GM12878 (cell line): ENCODE data around the gene CGREF1. TPM values are rescaled to one million over a fixed set of nuclear protein-coding genes. Genes with fewer than 3 reads are reported as not detected.

Experiments
- ATAC-seq: fragments of 200-7000 bp; cut with Tn5 transposase; 3 replicates; pipeline ENCODE4 v1.9.1; 2020; ENCODE audit warnings: mild to moderate bottlenecking, moderate library complexity
- BruUV-seq: library from RNA; stranded (reverse); fragments of 400-500 nt; replicated peaks from 2 replicates; lab custom pipeline; 2021; lab: Mats Ljungman, UMichigan
- CTCF ChIA-PET: fragments of 300-600 bp; sonication (Branson Sonifier 250); formaldehyde crosslinking; extraction: SDS; loops from one replicate; lab custom pipeline; 2021; ENCODE audit warnings: inconsistent platforms; lab: Yijun Ruan, JAX
- POLR2A ChIA-PET: fragments of 350-600 bp; formaldehyde crosslinking; extraction: SDS; loops from one replicate; lab custom pipeline; 2021; ENCODE audit warnings: inconsistent platforms; lab: Charles Lee
- RAD21 ChIA-PET: fragments of 300-600 bp; sonication (Branson Sonifier 250); formaldehyde crosslinking; loops from one replicate; lab custom pipeline; 2023; ENCODE audit warnings: antibody characterized with exemption; ENCODE audit not compliant: unreplicated experiment; lab: Charles Lee
- SMC1A ChIA-PET: fragments of 300-600 bp; sonication (Branson Sonifier 250); formaldehyde crosslinking; loops from one replicate; lab custom pipeline; 2023; ENCODE audit not compliant: unreplicated experiment, uncharacterized antibody; lab: Charles Lee
- DNase-seq: peaks from one replicate; pipeline ENCODE4 v3.0.0-alpha.2; 2011; ENCODE audit warnings: low read depth, low spot score
- FAIRE-seq: peaks from 3 replicates; lab custom pipeline; 2011; peaks lifted over from hg19 to GRCh38; lab: Jason Lieb, UNC
- H2AFZ ChIP-seq: 2 replicates; pipeline ENCODE4 v1.6.0; 2011; ENCODE audit warnings: low read depth, low read length, control low read depth; ENCODE audit not compliant: control insufficient read depth
- H3K27ac ChIP-seq: 2 replicates; pipeline ENCODE4 v1.5.1; 2011; ENCODE audit warnings: control low read depth; ENCODE audit not compliant: control insufficient read depth, insufficient read depth
- H3K27me3 ChIP-seq, 2 experiments: replicated peaks in 1 of 2; 2 replicates each; pipeline versions ENCODE4 v1.6.0 to v1.6.1; 2011; ENCODE audit warnings: low read length in 1 of 2; ENCODE audit not compliant: control insufficient read depth in 2 of 2, insufficient read depth in 2 of 2
- H3K36me3 ChIP-seq, 2 experiments: 2 replicates each; pipeline ENCODE4 v1.5.1; 2011; ENCODE audit warnings: low read length in 1 of 2; ENCODE audit not compliant: control insufficient read depth in 2 of 2, insufficient read depth in 2 of 2
- H3K4me1 ChIP-seq: 2 replicates; pipeline ENCODE4 v1.6.1; 2011; ENCODE audit warnings: mild to moderate bottlenecking, low read length, moderate library complexity, mixed read lengths; ENCODE audit not compliant: control insufficient read depth, insufficient read depth
- H3K4me2 ChIP-seq: 2 replicates; pipeline ENCODE4 v1.6.0; 2011; ENCODE audit warnings: control low read depth; ENCODE audit not compliant: control insufficient read depth, insufficient read depth
- H3K4me3 ChIP-seq: fragments of 200-600 bp; sonication (generic); 2 replicates; pipeline ENCODE4 v1.5.1; 2016
- H3K79me2 ChIP-seq: 2 replicates; pipeline ENCODE4 v1.6.0; 2011; ENCODE audit warnings: low read length; ENCODE audit not compliant: control insufficient read depth, insufficient read depth
- H3K9ac ChIP-seq: 2 replicates; pipeline ENCODE4 v1.8.0; 2011; ENCODE audit warnings: low read length, control low read depth, mixed read lengths; ENCODE audit not compliant: control insufficient read depth, insufficient read depth
- H3K9me3 ChIP-seq: replicated peaks from 3 replicates; pipeline ENCODE4 v1.5.1; 2011; ENCODE audit warnings: mild to moderate bottlenecking, low read length; ENCODE audit not compliant: control insufficient read depth, insufficient read depth
- H4K20me1 ChIP-seq: 2 replicates; pipeline ENCODE4 v1.6.0; 2011; ENCODE audit not compliant: control insufficient read depth, insufficient read depth
- ATF7 ChIP-seq: fragments of 450-650 bp; IDR thresholded peaks from 2 replicates; pipeline ENCODE4 v1.6.1; 2016; ENCODE audit warnings: low read depth, mild to moderate bottlenecking
- BMI1 ChIP-seq: fragments of 450-650 bp; IDR thresholded peaks from 2 replicates; pipeline ENCODE4 v1.6.1; 2016; ENCODE audit warnings: mild to moderate bottlenecking, moderate library complexity, borderline replicate concordance
- CBX3 ChIP-seq: fragments of 200-600 bp; sonication (generic); IDR thresholded peaks from 2 replicates; pipeline ENCODE4 v1.6.1; 2016; ENCODE audit warnings: low read depth, borderline replicate concordance
- CBX5 ChIP-seq: sonication (generic); IDR thresholded peaks from 2 replicates; pipeline ENCODE4 v1.6.1; 2016; ENCODE audit warnings: low read depth, moderate library complexity, mild to moderate bottlenecking, inconsistent platforms
- DPF2 ChIP-seq: fragments of 450-650 bp; IDR thresholded peaks from 2 replicates; pipeline ENCODE4 v1.6.1; 2017; ENCODE audit warnings: mild to moderate bottlenecking
- EZH2 ChIP-seq: IDR thresholded peaks from 2 replicates; pipeline ENCODE4 v1.6.1; 2012; ENCODE audit warnings: low read depth, mild to moderate bottlenecking, control low read depth, inconsistent platforms, low read length, borderline replicate concordance; ENCODE audit not compliant: control insufficient read depth
- FOXM1 ChIP-seq: IDR thresholded peaks from 2 replicates; pipeline ENCODE4 v1.6.1; 2012; ENCODE audit warnings: low read depth, mild to moderate bottlenecking, inconsistent platforms, low read length, moderate library complexity
- HCFC1 ChIP-seq: fragments of 150-350 bp; IDR thresholded peaks from 2 replicates; pipeline ENCODE4 v1.6.1; 2014; ENCODE audit warnings: low read length
- NFYB ChIP-seq: IDR thresholded peaks from 2 replicates; pipeline ENCODE4 v1.6.1; 2011; ENCODE audit warnings: low read depth, mild to moderate bottlenecking, low read length, improper control_type of control experiment, moderate library complexity; ENCODE audit not compliant: insufficient read depth
- PKNOX1 ChIP-seq: fragments of 450-650 bp; IDR thresholded peaks from 2 replicates; pipeline ENCODE4 v1.6.1; 2016; ENCODE audit warnings: mild to moderate bottlenecking
- RB1 ChIP-seq: fragments of 450-650 bp; formaldehyde crosslinking; IDR thresholded peaks from 2 replicates; pipeline ENCODE4 v1.6.1; 2017; ENCODE audit warnings: mild to moderate bottlenecking, borderline replicate concordance
- RBBP5 ChIP-seq: fragments of 200-600 bp; sonication (generic); conservative IDR thresholded peaks from 2 replicates; pipeline ENCODE4 v1.6.1; 2016
- RUNX3 ChIP-seq: IDR thresholded peaks from 2 replicates; pipeline ENCODE4 v1.6.1; 2012; ENCODE audit warnings: low read length, inconsistent platforms
- SIX5 ChIP-seq: IDR thresholded peaks from 2 replicates; pipeline ENCODE4 v1.6.1; 2011; ENCODE audit warnings: mild to moderate bottlenecking, low read depth, low read length, moderate library complexity; ENCODE audit not compliant: severe bottlenecking
- STAT1 ChIP-seq: fragments of 450-650 bp; conservative IDR thresholded peaks from 2 replicates; pipeline ENCODE4 v1.6.1; 2014; ENCODE audit warnings: antibody characterized with exemption, mild to moderate bottlenecking
- USF1 ChIP-seq: IDR thresholded peaks from 2 replicates; pipeline ENCODE4 v1.6.1; 2011; ENCODE audit warnings: borderline replicate concordance, low read depth, mild to moderate bottlenecking, moderate library complexity, mixed read lengths, low read length; ENCODE audit not compliant: insufficient read depth; ENCODE audit errors: extremely low read length
- WRNIP1 ChIP-seq: IDR thresholded peaks from 2 replicates; pipeline ENCODE4 v1.6.1; 2011; ENCODE audit warnings: low read depth, low read length, improper control_type of control experiment, borderline replicate concordance
- YBX1 ChIP-seq: fragments of 450-650 bp; IDR thresholded peaks from 2 replicates; pipeline ENCODE4 v1.6.1; 2016; ENCODE audit warnings: antibody characterized with exemption
- ZNF274 ChIP-seq: IDR thresholded peaks from one replicate; pipeline ENCODE4 v1.8.0; 2011; ENCODE audit not compliant: insufficient read length, insufficient read depth
- WGBS: methylation state at CpG from one replicate; pipeline ENCODE4 v1.1.6; 2016; ENCODE audit warnings: low lambda C conversion rate; ENCODE audit not compliant: insufficient replicate concordance, insufficient coverage; ENCODE audit errors: missing lambda C conversion rate; 5-methylcytosine and 5-hydroxymethylcytosine counted together
- in situ Hi-C: fragments of 300-500 bp; cut with MboI; formaldehyde crosslinking; loops from 9 replicates; pipeline ENCODE4 v1.14.3; 2018; ENCODE audit warnings: mixed read lengths
- intact Hi-C: fragments of 100-400 bp; cut with micrococcal nuclease; formaldehyde crosslinking; loops from one replicate; pipeline ENCODE4 v1.14.2; 2022; ENCODE audit not compliant: unreplicated experiment
- polyA plus RNA-seq, 11 experiments: library from polyadenylated mRNA; depleted of rRNA in 4 of 11; unstranded in 6 of 11; stranded (reverse) in 5 of 11; fragments of >200 nt; fragmentation: Nextera tagmentation in 4 of 11; fragmentation: Illumina TruSeq in 1 of 11; extraction: Ambion mirVana in 4 of 11; extraction: Trizol in 1 of 11; gene quantifications; 1 replicate in 1 of 11; 2 replicates in 10 of 11; pipeline versions ENCODE4 v1.2.1 to v1.2.3, GENCODE V29; 2011 to 2016; ENCODE audit warnings: inconsistent platforms in 2 of 11, missing spikeins in 2 of 11, low read depth in 1 of 11
- total RNA-seq, 4 experiments: library from RNA; depleted of rRNA in 3 of 4; stranded (reverse); fragments of >200 nt in 3 of 4; fragmentation: Illumina TruSeq in 1 of 4; extraction: Trizol in 1 of 4; gene quantifications; 2 replicates each; pipeline versions ENCODE4 v1.2.1 to v1.2.3, GENCODE V29; 2013 to 2021

The CGREF1 gene
- total and polyA plus RNA-seq, 10 of the 15 experiments (the other 5 are each of a cell fraction or from before 2014, with no cell fraction given), result 0.06 to 0.21 TPM; not detected in 8

- Histone ChIP-seq H3K36me3 (no peaks in the 10 kb centered on the region; a peak in 1 of 4 replicates), H3K4me1 (peaks cover 5% of the 10 kb centered on the region; the same call in 1 of the 2 replicates), H3K27me3 (peaks cover 0 to 3% of the 10 kb centered on the region in 2 experiments; a peak in 1 of 4 replicates), H3K4me2 (no peak overlapping the region), H3K4me3 (no peak overlapping the region), H2AFZ (no peak overlapping the region), H3K79me2 (no peaks in the 10 kb centered on the region), H3K9me3 (no peaks in the 10 kb centered on the region), H4K20me1 (no peaks in the 10 kb centered on the region), H3K27ac (no peak overlapping the region), H3K9ac (no peak overlapping the region)
- CTCF ChIA-PET, result interaction anchor here (1.2 to 1.7 kb wide), 2 partner anchors 8 to 11 kb away, joined by 4 to 5 read pairs; no protein-coding TSS in a partner anchor
- BruUV-seq, result no TSS peak
- SMC1A ChIA-PET, result interaction anchor here (0.6 to 1.7 kb wide), 4 partner anchors 22 to 413 kb away, joined by 3 to 6 read pairs (median 4); no protein-coding TSS in a partner anchor
- FAIRE-seq (no peak), ATAC-seq (no peak), DNase-seq (no peak)
- intact Hi-C loops, result no loop called here
- TF ChIP-seq RUNX3 (no peak), CBX3 (no peak), ZNF274 (no peak), STAT1 (no peak), USF1 (no peak), DPF2 (no peak), SIX5 (no peak), YBX1 (no peak), RB1 (no peak), RBBP5 (no peak), HCFC1 (no peak), NFYB (no peak), BMI1 (no peak), ATF7 (no peak), EZH2 (no peak), PKNOX1 (no peak), WRNIP1 (no peak), CBX5 (no peak), FOXM1 (no peak)
- POLR2A ChIA-PET, result interaction anchor here (1.3 kb wide), 1 partner anchor 8 kb away, joined by 5 read pairs; no protein-coding TSS in a partner anchor
- in situ Hi-C loops, result no loop called here
- 84% methylated on average over 2 of the region's 3 CpGs for WGBS
- RAD21 ChIA-PET, result no interaction called here
These were observed 6.2 kb upstream of the CGREF1 start for GRCh38 chr2:27125104-27125503.
